Endothelial cell of umbilical vein (primary cell): Measurements from ENCODE around the gene HNRNPH2. TPM values are rescaled to one million over a fixed set of nuclear protein-coding genes. Genes with fewer than 3 reads are reported as not detected.
A peak's percentile ranks its signal among the peaks of the same experiment; 100 is the strongest.

Experiments
- BruUV-seq: library from RNA; stranded (reverse); fragments of 400-500 nt; replicated peaks from 2 replicates; lab custom pipeline; 2021; lab: Mats Ljungman, UMichigan
- CTCF ChIA-PET: fragments of 300-600, 350-600 bp; sonication (Branson Sonifier 250); formaldehyde crosslinking; loops from one replicate; lab custom pipeline; 2021; ENCODE audit warnings: antibody characterized with exemption, inconsistent platforms; lab: Charles Lee
- POLR2A ChIA-PET: fragments of 300-600, 350-600 bp; sonication (Branson Sonifier 250); formaldehyde crosslinking; loops from one replicate; lab custom pipeline; 2021; ENCODE audit warnings: antibody characterized with exemption, inconsistent platforms; lab: Charles Lee
- DNase-seq: peaks from one replicate; pipeline ENCODE4 v3.0.0-alpha.2; 2011; ENCODE audit warnings: low read depth, low spot score
- FAIRE-seq: peaks from 2 replicates; lab custom pipeline; 2011; peaks lifted over from hg19 to GRCh38; lab: Jason Lieb, UNC
- H2AFZ ChIP-seq: 2 replicates; pipeline ENCODE4 v1.6.0; 2012; ENCODE audit warnings: low read depth, low read length, control low read depth, inconsistent platforms
- H3K27ac ChIP-seq: 2 replicates; pipeline ENCODE4 v1.5.1; 2011; ENCODE audit warnings: low read depth, mild to moderate bottlenecking, control low read depth, low read length, moderate library complexity; ENCODE audit not compliant: insufficient read depth
- H3K27me3 ChIP-seq, 2 experiments: 2 replicates each; pipeline versions ENCODE4 v1.6.0 to v1.6.1; 2011; ENCODE audit warnings: low read length in 2 of 2, mixed read lengths in 1 of 2; ENCODE audit not compliant: control insufficient read depth in 2 of 2, insufficient read depth in 2 of 2
- H3K36me3 ChIP-seq, 2 experiments: 2 replicates in 1 of 2; 3 replicates in 1 of 2; pipeline ENCODE4 v1.5.1; 2011; ENCODE audit warnings: low read length in 2 of 2, mild to moderate bottlenecking in 1 of 2, moderate library complexity in 1 of 2; ENCODE audit not compliant: control insufficient read depth in 2 of 2, insufficient read depth in 2 of 2; ENCODE audit errors: extremely low read depth in 1 of 2
- H3K4me1 ChIP-seq: 3 replicates; pipeline ENCODE4 v1.5.1; 2011; ENCODE audit warnings: mild to moderate bottlenecking, low read length; ENCODE audit not compliant: control insufficient read depth, insufficient read depth; ENCODE audit errors: extremely low read depth
- H3K4me2 ChIP-seq: 2 replicates; pipeline ENCODE4 v1.6.1; 2011; ENCODE audit warnings: low read length, control low read depth, mixed read lengths; ENCODE audit not compliant: insufficient read depth
- H3K4me3 ChIP-seq, 3 experiments: fragments of 200-600 bp in 1 of 3; sonication (generic), shearing (Covaris generic) in 1 of 3; replicated peaks in 1 of 3; 2 replicates each; pipeline ENCODE4 v1.5.1; 2011 to 2016; ENCODE audit warnings: control low read depth in 3 of 3, low read length in 3 of 3, mild to moderate bottlenecking in 2 of 3, inconsistent platforms in 1 of 3, low read depth in 1 of 3, moderate library complexity in 1 of 3; ENCODE audit not compliant: insufficient read depth in 1 of 3
- H3K79me2 ChIP-seq: 2 replicates; pipeline ENCODE4 v1.6.0; 2012; ENCODE audit warnings: low read length, inconsistent platforms; ENCODE audit not compliant: control insufficient read depth, insufficient read depth
- H3K9ac ChIP-seq: replicated peaks from 2 replicates; pipeline ENCODE3; 2011; ENCODE audit warnings: low read length, control low read depth; ENCODE audit not compliant: insufficient read depth; ENCODE audit errors: extremely low read depth
- H3K9me1 ChIP-seq: replicated peaks from 3 replicates; pipeline ENCODE4 v1.6.0; 2011; ENCODE audit warnings: mild to moderate bottlenecking, low read length; ENCODE audit not compliant: control insufficient read depth, insufficient read depth; ENCODE audit errors: extremely low read depth
- H3K9me3 ChIP-seq: replicated peaks from 2 replicates; pipeline ENCODE4 v1.5.1; 2012; ENCODE audit warnings: low read length, inconsistent platforms; ENCODE audit not compliant: control insufficient read depth, insufficient read depth
- H4K20me1 ChIP-seq: replicated peaks from 2 replicates; pipeline ENCODE3; 2011; ENCODE audit warnings: mild to moderate bottlenecking, low read length; ENCODE audit not compliant: control insufficient read depth, insufficient read depth; ENCODE audit errors: extremely low read depth
- EZH2 ChIP-seq: IDR thresholded peaks from 2 replicates; pipeline ENCODE4 v1.6.1; 2012; ENCODE audit warnings: borderline replicate concordance, low read depth, mild to moderate bottlenecking, moderate library complexity, low read length, inconsistent platforms; ENCODE audit not compliant: severe bottlenecking
- FOS ChIP-seq: IDR thresholded peaks from 2 replicates; pipeline ENCODE4 v1.6.1; 2011; ENCODE audit warnings: mild to moderate bottlenecking, low read length, moderate library complexity, borderline replicate concordance; ENCODE audit not compliant: insufficient read depth
- GATA2 ChIP-seq: IDR thresholded peaks from 2 replicates; pipeline ENCODE4 v1.7.0; 2011; ENCODE audit warnings: low read depth, mild to moderate bottlenecking, moderate library complexity, mixed read lengths, low read length; ENCODE audit not compliant: insufficient read length, insufficient read depth
- JUN ChIP-seq: IDR thresholded peaks from 2 replicates; pipeline ENCODE4 v1.6.1; 2011; ENCODE audit warnings: borderline replicate concordance, low read depth; ENCODE audit not compliant: insufficient read length, insufficient read depth
- MYC ChIP-seq: IDR thresholded peaks from one replicate; pipeline ENCODE4 v1.6.1; 2011; ENCODE audit warnings: mild to moderate bottlenecking, low read depth, low read length
- POLR2A ChIP-seq: IDR thresholded peaks from 2 replicates; pipeline ENCODE4 v1.6.1; 2012; ENCODE audit warnings: low read depth, mild to moderate bottlenecking, control low read depth, low read length
- POLR2AphosphoS5 ChIP-seq: IDR thresholded peaks from 2 replicates; pipeline ENCODE4 v1.6.1; 2012; ENCODE audit warnings: low read depth, mild to moderate bottlenecking, control low read depth, low read length, moderate library complexity; ENCODE audit not compliant: insufficient read depth
- dilution Hi-C: fragments of 300-500 bp; cut with MboI; formaldehyde crosslinking; loops from one replicate; pipeline ENCODE4 v1.15.0; 2019; ENCODE audit warnings: low sequenced_read_pairs; ENCODE audit not compliant: extremely low pct_ligation_motif_present
- intact Hi-C: fragments of 100-400 bp; cut with micrococcal nuclease; formaldehyde crosslinking; loops from one replicate; pipeline ENCODE4 v1.10.0; 2022
- polyA plus RNA-seq, 4 experiments: library from polyadenylated mRNA; depleted of rRNA in 3 of 4; stranded (reverse) in 3 of 4; unstranded in 1 of 4; fragments of >200 nt; gene quantifications; 2 replicates each; pipeline versions ENCODE4 v1.2.1 to v1.2.3, GENCODE V29; 2011 to 2012; ENCODE audit warnings: missing spikeins in 1 of 4
- total RNA-seq: library from RNA; stranded (reverse); gene quantifications from 2 replicates; pipeline ENCODE4 v1.2.3, GENCODE V29; 2021
- TF ChIP-seq, protein P1 (sequence below), 2 donors: IDR thresholded peaks; 1 replicate in 1 of 2; 2 replicates in 1 of 2; pipeline ENCODE4 v1.5.1; 2011; ENCODE audit warnings: low read length in 2 of 2, mild to moderate bottlenecking in 2 of 2, moderate library complexity in 2 of 2, control low read depth in 1 of 2, inconsistent platforms in 1 of 2, low read depth in 1 of 2; ENCODE audit not compliant: insufficient read depth in 1 of 2; ENCODE audit errors: extremely low read depth in 1 of 2
- TF ChIP-seq, protein P2 (sequence below): IDR thresholded peaks from 2 replicates; pipeline ENCODE4 v1.6.1; 2011; ENCODE audit not compliant: insufficient read depth, insufficient read length

HNRNPH2 gene
- total and polyA plus RNA-seq, 2 donors (not counting 3 experiments of a cell fraction or from before 2014, with no cell fraction given): 29.3 to 59.1 TPM

- BruUV-seq: no TSS peak
- no peak overlapping the region for H3K27ac ChIP-seq
- no peak overlapping the region for H2AFZ ChIP-seq
- FAIRE-seq (no peak), DNase-seq (no peak)
- TF ChIP-seq POLR2A: no peak
- TF ChIP-seq GATA2: no peak
- no peak for TF ChIP-seq EZH2
- no peak for TF ChIP-seq JUN
- TF ChIP-seq, protein P1, sequence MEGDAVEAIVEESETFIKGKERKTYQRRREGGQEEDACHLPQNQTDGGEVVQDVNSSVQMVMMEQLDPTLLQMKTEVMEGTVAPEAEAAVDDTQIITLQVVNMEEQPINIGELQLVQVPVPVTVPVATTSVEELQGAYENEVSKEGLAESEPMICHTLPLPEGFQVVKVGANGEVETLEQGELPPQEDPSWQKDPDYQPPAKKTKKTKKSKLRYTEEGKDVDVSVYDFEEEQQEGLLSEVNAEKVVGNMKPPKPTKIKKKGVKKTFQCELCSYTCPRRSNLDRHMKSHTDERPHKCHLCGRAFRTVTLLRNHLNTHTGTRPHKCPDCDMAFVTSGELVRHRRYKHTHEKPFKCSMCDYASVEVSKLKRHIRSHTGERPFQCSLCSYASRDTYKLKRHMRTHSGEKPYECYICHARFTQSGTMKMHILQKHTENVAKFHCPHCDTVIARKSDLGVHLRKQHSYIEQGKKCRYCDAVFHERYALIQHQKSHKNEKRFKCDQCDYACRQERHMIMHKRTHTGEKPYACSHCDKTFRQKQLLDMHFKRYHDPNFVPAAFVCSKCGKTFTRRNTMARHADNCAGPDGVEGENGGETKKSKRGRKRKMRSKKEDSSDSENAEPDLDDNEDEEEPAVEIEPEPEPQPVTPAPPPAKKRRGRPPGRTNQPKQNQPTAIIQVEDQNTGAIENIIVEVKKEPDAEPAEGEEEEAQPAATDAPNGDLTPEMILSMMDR (IDR thresholded peaks at IDR 0.05; ENCODE audit: extremely low read depth in 1 of 2, insufficient read depth in 1 of 2, low read depth in 1 of 2, low read length in 2 of 2): no peak
- no peak for TF ChIP-seq MYC
- no peaks in the 10 kb centered on the region for H4K20me1 ChIP-seq
- H3K9ac ChIP-seq: peak overlapping the region; percentile 42
- H3K4me1 ChIP-seq: peaks cover 12% of the 10 kb centered on the region
- peaks cover 52% of the 10 kb centered on the region for H3K79me2 ChIP-seq
- H3K4me3 ChIP-seq: peak overlapping the region in 1 of 3 experiments; percentile 95
- POLR2A ChIA-PET: no interaction called here
- dilution Hi-C loops: no loop called here
- H3K36me3 ChIP-seq: peaks cover 0 to 2% of the 10 kb centered on the region in 2 experiments
- CTCF ChIA-PET: no interaction called here
- H3K27me3 ChIP-seq: no peaks in the 10 kb centered on the region
- intact Hi-C loops: no loop called here
- no peaks in the 10 kb centered on the region for H3K9me1 ChIP-seq
- H3K4me2 ChIP-seq: peak overlapping the region; percentile 96
- H3K9me3 ChIP-seq: no peaks in the 10 kb centered on the region
These were observed 2.4 kb downstream of the HNRNPH2 start for GRCh38 chrX:101410461-101410860.

- FAIRE-seq (no peak), DNase-seq (no peak)
- BruUV-seq: no TSS peak
- TF ChIP-seq, protein P2, sequence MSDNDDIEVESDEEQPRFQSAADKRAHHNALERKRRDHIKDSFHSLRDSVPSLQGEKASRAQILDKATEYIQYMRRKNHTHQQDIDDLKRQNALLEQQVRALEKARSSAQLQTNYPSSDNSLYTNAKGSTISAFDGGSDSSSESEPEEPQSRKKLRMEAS: no peak
- no peak for TF ChIP-seq POLR2AphosphoS5
- TF ChIP-seq MYC: no peak
- TF ChIP-seq EZH2: no peak
- TF ChIP-seq FOS: no peak
- no peak for TF ChIP-seq GATA2
- TF ChIP-seq POLR2A: no peak
- TF ChIP-seq, protein P1 (IDR thresholded peaks at IDR 0.05; ENCODE audit: extremely low read depth in 1 of 2, insufficient read depth in 1 of 2, low read depth in 1 of 2, low read length in 2 of 2): no peak
- TF ChIP-seq JUN: no peak
- H3K27me3 ChIP-seq: no peaks in the 10 kb centered on the region
- H3K36me3 ChIP-seq: peaks cover 0 to 2% of the 10 kb centered on the region in 2 experiments
- H3K4me2 ChIP-seq: no peak overlapping the region
- H3K4me1 ChIP-seq: peaks cover 8% of the 10 kb centered on the region
- intact Hi-C loops: no loop called here
- dilution Hi-C loops: no loop called here
- no peak overlapping the region for H3K27ac ChIP-seq
- no peaks in the 10 kb centered on the region for H3K9me1 ChIP-seq
- H3K4me3 ChIP-seq: no peak overlapping the region
- no peaks in the 10 kb centered on the region for H4K20me1 ChIP-seq
- H3K79me2 ChIP-seq: peaks cover 43% of the 10 kb centered on the region
- ChIA-PET CTCF (no interaction called here), POLR2A (no interaction called here)
- H2AFZ ChIP-seq: no peak overlapping the region
- H3K9ac ChIP-seq: no peak overlapping the region
- H3K9me3 ChIP-seq: no peaks in the 10 kb centered on the region
These were observed 4.0 kb downstream of the HNRNPH2 start for GRCh38 chrX:101411984-101412383.
